GM18858 (cell line): Measurements from ENCODE around the gene HS6ST3.
"Not testable (repeated sequence)": the region's sequence is repeated elsewhere in the genome, so short reads cannot be mapped to it uniquely, and the experiment has no call there.

ENCODE experiments used
- ATAC-seq: cut with Tn5 transposase; IDR thresholded peaks from one replicate; pipeline ENCODE4 v1.9.1; 2021; ENCODE audit not compliant: unreplicated experiment

HS6ST3 gene

DNA sequence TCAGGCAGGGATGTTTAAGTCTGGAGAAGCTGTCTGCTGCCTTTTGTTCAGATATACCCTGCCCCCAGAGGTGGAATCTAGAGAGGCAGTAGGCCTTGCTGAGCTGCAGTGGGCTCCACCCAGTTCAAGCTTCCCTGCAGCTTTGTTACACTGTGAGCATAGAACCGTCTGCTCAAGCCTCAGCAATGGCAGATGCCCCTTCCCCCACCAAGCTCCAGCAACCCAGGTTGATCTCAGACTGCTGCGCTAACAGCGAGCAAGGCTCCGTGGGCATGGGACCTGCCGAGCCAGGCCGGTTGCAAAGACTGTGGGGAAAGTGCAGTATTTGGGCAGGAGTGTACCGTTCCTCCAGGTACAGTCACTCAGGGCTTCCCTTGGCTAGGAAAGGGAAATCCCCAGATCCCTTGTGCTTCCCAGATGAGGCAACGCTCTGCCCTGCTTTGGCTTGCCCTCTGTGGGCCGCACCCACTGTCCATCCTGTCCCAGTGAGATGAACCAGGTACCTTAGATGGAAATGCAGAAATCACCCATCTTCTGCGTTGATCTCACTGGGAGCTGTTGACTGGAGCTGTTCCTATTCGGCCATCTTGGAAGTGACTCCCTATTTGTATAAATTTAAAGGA, 434.6 kb downstream of the HS6ST3 start:
- ATAC-seq = not testable (repeated sequence)

GRCh38 chr13:96525715-96526114, 435.8 kb downstream of the HS6ST3 start:
- no peak for ATAC-seq

- no peak for ATAC-seq
Observed at GRCh38 chr13:96527497-96527896, 437.6 kb downstream of the HS6ST3 start.

GRCh38 chr13:96532804-96533203, 442.9 kb downstream of the HS6ST3 start:
- ATAC-seq = no peak

GRCh38 chr13:96533408-96533807, 443.5 kb downstream of the HS6ST3 start:
- ATAC-seq = no peak

GRCh38 chr13:96539791-96540190, 449.9 kb downstream of the HS6ST3 start:
- no peak for ATAC-seq

- ATAC-seq = no peak
Observed at GRCh38 chr13:96540670-96541069, 450.8 kb downstream of the HS6ST3 start.

DNA sequence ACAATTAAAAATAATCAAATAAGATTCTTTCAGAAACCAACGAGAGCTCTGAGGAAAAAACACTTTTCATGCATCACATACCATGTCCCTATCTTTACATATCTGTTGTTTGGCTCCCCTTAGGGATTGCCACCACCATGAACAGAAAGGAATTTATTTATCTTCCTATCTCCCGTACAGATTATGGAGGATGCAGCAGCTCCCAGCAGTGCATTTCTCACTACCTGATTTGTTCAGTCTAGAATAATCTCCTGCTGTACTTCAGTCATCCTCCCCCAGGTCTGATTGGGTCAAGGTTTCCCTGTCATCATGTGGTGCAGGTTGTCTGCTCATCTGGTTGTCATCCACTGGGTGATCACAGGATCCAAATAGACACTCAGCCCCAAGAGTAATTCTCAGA, 453.1 kb downstream of the HS6ST3 start:
- no peak for ATAC-seq

- no peak for ATAC-seq
Observed at GRCh38 chr13:96544957-96545356, 455.1 kb downstream of the HS6ST3 start.

DNA sequence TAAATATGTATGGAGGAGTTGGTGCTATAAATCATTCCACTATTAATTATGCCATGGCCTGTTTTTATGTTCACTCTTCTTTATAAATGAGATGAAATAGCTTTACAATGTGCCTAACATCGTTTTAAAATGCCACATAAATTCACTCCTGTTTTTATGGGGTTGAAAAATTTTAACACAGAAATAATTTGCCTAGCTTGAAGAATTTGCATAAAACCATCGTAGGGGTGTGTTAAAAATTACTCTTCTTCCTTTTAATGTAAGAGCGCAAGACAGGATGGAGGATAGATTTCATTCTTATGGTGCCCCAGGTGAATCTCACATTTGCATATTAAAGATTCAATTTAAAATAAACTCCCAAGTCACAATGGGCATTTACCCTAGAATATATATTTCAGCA, 456.6 kb downstream of the HS6ST3 start:
- ATAC-seq = no peak

- no peak for ATAC-seq
Observed at GRCh38 chr13:96551546-96551945, 461.6 kb downstream of the HS6ST3 start.

- no peak for ATAC-seq
Observed at GRCh38 chr13:96552559-96552958, 462.7 kb downstream of the HS6ST3 start.

DNA sequence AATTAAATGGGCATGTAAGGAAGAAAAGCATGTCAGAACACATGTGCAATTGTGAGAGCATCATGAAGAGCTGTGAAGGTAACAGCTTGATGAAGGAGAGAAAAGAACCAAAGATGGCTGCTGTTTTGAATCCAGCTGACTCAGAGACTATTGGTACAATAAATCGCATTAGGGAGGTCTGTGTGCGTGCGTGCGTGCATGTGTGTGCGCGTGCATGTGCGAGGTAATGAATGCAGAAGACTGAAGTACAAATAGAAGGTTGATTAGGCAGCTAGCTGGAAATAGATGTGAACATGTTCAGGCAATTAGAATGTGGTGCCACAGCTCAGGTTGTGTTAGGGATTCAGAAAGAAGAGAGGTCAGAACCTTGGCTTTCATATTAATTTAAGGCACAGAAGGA, 463.9 kb downstream of the HS6ST3 start:
- ATAC-seq = no peak

- no peak for ATAC-seq
Observed at GRCh38 chr13:96573563-96573962, 483.7 kb downstream of the HS6ST3 start.

- ATAC-seq = no peak
Observed at GRCh38 chr13:96575423-96576320, 485.8 kb downstream of the HS6ST3 start.

DNA sequence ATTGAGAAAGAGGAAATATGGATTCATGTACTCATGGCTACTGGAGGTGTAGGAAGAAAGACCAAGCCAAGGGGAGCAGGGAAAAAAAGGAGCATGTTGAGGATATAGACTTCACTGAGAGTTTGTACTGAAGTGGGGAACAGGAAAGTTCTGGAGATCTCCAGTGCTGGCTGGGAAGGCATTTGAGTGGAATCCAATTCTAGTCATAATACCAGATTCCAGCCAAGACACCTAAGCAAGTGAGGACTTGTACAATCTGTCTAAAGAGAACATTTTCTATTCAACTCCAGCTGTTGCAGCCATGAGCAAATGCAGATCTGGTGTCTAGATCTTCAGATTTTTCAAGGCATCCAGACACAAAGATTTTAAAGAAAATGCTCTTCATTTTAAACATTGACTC, 491.8 kb downstream of the HS6ST3 start:
- ATAC-seq = no peak

DNA sequence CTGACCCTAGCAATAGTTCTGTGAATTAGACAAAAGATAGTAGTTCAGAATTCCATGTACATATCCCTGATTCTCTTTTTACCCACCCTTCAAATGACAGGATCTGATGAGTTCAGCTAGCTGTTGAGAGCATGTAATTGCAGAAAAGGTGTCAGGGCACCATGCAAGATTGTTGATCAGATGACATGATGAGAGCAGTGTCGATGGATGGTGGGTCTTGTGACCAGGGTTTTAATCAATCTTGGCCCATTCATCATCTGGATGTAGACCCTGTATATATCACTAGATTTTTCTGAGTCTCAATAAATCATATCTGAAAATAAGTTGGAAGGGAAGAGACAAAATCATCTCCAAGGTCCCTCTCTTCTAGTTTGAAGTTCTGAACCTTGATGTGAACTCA, 525.3 kb downstream of the HS6ST3 start:
- ATAC-seq = no peak

- no peak for ATAC-seq
Observed at GRCh38 chr13:96617528-96617927, 527.6 kb downstream of the HS6ST3 start.

DNA sequence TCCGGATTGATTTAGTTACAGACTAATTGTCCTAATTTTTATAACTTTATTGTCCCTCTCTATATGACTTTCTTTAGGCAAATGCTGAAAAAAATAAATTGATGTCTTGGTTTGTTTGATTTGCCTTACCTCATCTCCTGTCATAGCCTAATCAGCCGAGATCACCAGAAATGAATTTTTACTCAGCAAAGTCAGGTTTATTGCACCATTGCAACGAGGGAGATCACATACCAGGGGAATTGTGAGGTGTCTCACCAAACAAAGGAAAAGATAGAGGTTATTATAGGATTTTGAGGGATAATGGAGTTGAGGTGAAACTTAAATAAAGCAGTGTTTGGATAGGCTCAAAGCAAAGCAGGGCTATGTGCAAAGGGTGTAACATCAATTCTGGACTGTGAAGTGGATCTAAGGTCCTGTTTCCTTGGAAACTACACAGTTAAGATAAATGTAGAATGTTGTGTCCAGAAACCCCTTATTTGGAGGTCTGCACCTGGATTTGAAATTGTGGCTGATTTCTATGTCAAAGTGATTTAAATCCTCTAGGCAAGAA, 531.8 kb downstream of the HS6ST3 start:
- no peak for ATAC-seq

GRCh38 chr13:96629331-96629730, 539.4 kb downstream of the HS6ST3 start:
- no peak for ATAC-seq

- no peak for ATAC-seq
Observed at GRCh38 chr13:96632536-96633320, 542.8 kb downstream of the HS6ST3 start.
